Endothelial cell of umbilical vein (primary cell): ENCODE results near the gene GSE1. TPM values are rescaled to one million over a fixed set of nuclear protein-coding genes. Genes with fewer than 3 reads are reported as not detected.

ENCODE experiments used
- BruUV-seq: library from RNA; stranded (reverse); fragments of 400-500 nt; replicated peaks from 2 replicates; lab custom pipeline; 2021; lab: Mats Ljungman, UMichigan
- CTCF ChIA-PET: fragments of 300-600, 350-600 bp; sonication (Branson Sonifier 250); formaldehyde crosslinking; loops from one replicate; lab custom pipeline; 2021; ENCODE audit warnings: antibody characterized with exemption, inconsistent platforms; lab: Charles Lee
- POLR2A ChIA-PET: fragments of 300-600, 350-600 bp; sonication (Branson Sonifier 250); formaldehyde crosslinking; loops from one replicate; lab custom pipeline; 2021; ENCODE audit warnings: antibody characterized with exemption, inconsistent platforms; lab: Charles Lee
- DNase-seq: peaks from one replicate; pipeline ENCODE4 v3.0.0-alpha.2; 2011; ENCODE audit warnings: low read depth, low spot score
- FAIRE-seq: peaks from 2 replicates; lab custom pipeline; 2011; peaks lifted over from hg19 to GRCh38; lab: Jason Lieb, UNC
- H2AFZ ChIP-seq: 2 replicates; pipeline ENCODE4 v1.6.0; 2012; ENCODE audit warnings: low read depth, low read length, control low read depth, inconsistent platforms
- H3K27ac ChIP-seq: 2 replicates; pipeline ENCODE4 v1.5.1; 2011; ENCODE audit warnings: low read depth, mild to moderate bottlenecking, control low read depth, low read length, moderate library complexity; ENCODE audit not compliant: insufficient read depth
- H3K27me3 ChIP-seq, 2 experiments: 2 replicates each; pipeline versions ENCODE4 v1.6.0 to v1.6.1; 2011; ENCODE audit warnings: low read length in 2 of 2, mixed read lengths in 1 of 2; ENCODE audit not compliant: control insufficient read depth in 2 of 2, insufficient read depth in 2 of 2
- H3K36me3 ChIP-seq, 2 experiments: 2 replicates in 1 of 2; 3 replicates in 1 of 2; pipeline ENCODE4 v1.5.1; 2011; ENCODE audit warnings: low read length in 2 of 2, mild to moderate bottlenecking in 1 of 2, moderate library complexity in 1 of 2; ENCODE audit not compliant: control insufficient read depth in 2 of 2, insufficient read depth in 2 of 2; ENCODE audit errors: extremely low read depth in 1 of 2
- H3K4me1 ChIP-seq: 3 replicates; pipeline ENCODE4 v1.5.1; 2011; ENCODE audit warnings: mild to moderate bottlenecking, low read length; ENCODE audit not compliant: control insufficient read depth, insufficient read depth; ENCODE audit errors: extremely low read depth
- H3K4me2 ChIP-seq: 2 replicates; pipeline ENCODE4 v1.6.1; 2011; ENCODE audit warnings: low read length, control low read depth, mixed read lengths; ENCODE audit not compliant: insufficient read depth
- H3K4me3 ChIP-seq, 3 experiments: fragments of 200-600 bp in 1 of 3; sonication (generic), shearing (Covaris generic) in 1 of 3; replicated peaks in 1 of 3; 2 replicates each; pipeline ENCODE4 v1.5.1; 2011 to 2016; ENCODE audit warnings: control low read depth in 3 of 3, low read length in 3 of 3, mild to moderate bottlenecking in 2 of 3, inconsistent platforms in 1 of 3, low read depth in 1 of 3, moderate library complexity in 1 of 3; ENCODE audit not compliant: insufficient read depth in 1 of 3
- H3K79me2 ChIP-seq: 2 replicates; pipeline ENCODE4 v1.6.0; 2012; ENCODE audit warnings: low read length, inconsistent platforms; ENCODE audit not compliant: control insufficient read depth, insufficient read depth
- H3K9ac ChIP-seq: replicated peaks from 2 replicates; pipeline ENCODE3; 2011; ENCODE audit warnings: low read length, control low read depth; ENCODE audit not compliant: insufficient read depth; ENCODE audit errors: extremely low read depth
- H3K9me1 ChIP-seq: replicated peaks from 3 replicates; pipeline ENCODE4 v1.6.0; 2011; ENCODE audit warnings: mild to moderate bottlenecking, low read length; ENCODE audit not compliant: control insufficient read depth, insufficient read depth; ENCODE audit errors: extremely low read depth
- H3K9me3 ChIP-seq: replicated peaks from 2 replicates; pipeline ENCODE4 v1.5.1; 2012; ENCODE audit warnings: low read length, inconsistent platforms; ENCODE audit not compliant: control insufficient read depth, insufficient read depth
- H4K20me1 ChIP-seq: replicated peaks from 2 replicates; pipeline ENCODE3; 2011; ENCODE audit warnings: mild to moderate bottlenecking, low read length; ENCODE audit not compliant: control insufficient read depth, insufficient read depth; ENCODE audit errors: extremely low read depth
- EZH2 ChIP-seq: IDR thresholded peaks from 2 replicates; pipeline ENCODE4 v1.6.1; 2012; ENCODE audit warnings: borderline replicate concordance, low read depth, mild to moderate bottlenecking, moderate library complexity, low read length, inconsistent platforms; ENCODE audit not compliant: severe bottlenecking
- FOS ChIP-seq: IDR thresholded peaks from 2 replicates; pipeline ENCODE4 v1.6.1; 2011; ENCODE audit warnings: mild to moderate bottlenecking, low read length, moderate library complexity, borderline replicate concordance; ENCODE audit not compliant: insufficient read depth
- GATA2 ChIP-seq: IDR thresholded peaks from 2 replicates; pipeline ENCODE4 v1.7.0; 2011; ENCODE audit warnings: low read depth, mild to moderate bottlenecking, moderate library complexity, mixed read lengths, low read length; ENCODE audit not compliant: insufficient read length, insufficient read depth
- JUN ChIP-seq: IDR thresholded peaks from 2 replicates; pipeline ENCODE4 v1.6.1; 2011; ENCODE audit warnings: borderline replicate concordance, low read depth; ENCODE audit not compliant: insufficient read length, insufficient read depth
- MYC ChIP-seq: IDR thresholded peaks from one replicate; pipeline ENCODE4 v1.6.1; 2011; ENCODE audit warnings: mild to moderate bottlenecking, low read depth, low read length
- POLR2A ChIP-seq: IDR thresholded peaks from 2 replicates; pipeline ENCODE4 v1.6.1; 2012; ENCODE audit warnings: low read depth, mild to moderate bottlenecking, control low read depth, low read length
- POLR2AphosphoS5 ChIP-seq: IDR thresholded peaks from 2 replicates; pipeline ENCODE4 v1.6.1; 2012; ENCODE audit warnings: low read depth, mild to moderate bottlenecking, control low read depth, low read length, moderate library complexity; ENCODE audit not compliant: insufficient read depth
- dilution Hi-C: fragments of 300-500 bp; cut with MboI; formaldehyde crosslinking; loops from one replicate; pipeline ENCODE4 v1.15.0; 2019; ENCODE audit warnings: low sequenced_read_pairs; ENCODE audit not compliant: extremely low pct_ligation_motif_present
- intact Hi-C: fragments of 100-400 bp; cut with micrococcal nuclease; formaldehyde crosslinking; loops from one replicate; pipeline ENCODE4 v1.10.0; 2022
- polyA plus RNA-seq, 4 experiments: library from polyadenylated mRNA; depleted of rRNA in 3 of 4; stranded (reverse) in 3 of 4; unstranded in 1 of 4; fragments of >200 nt; gene quantifications; 2 replicates each; pipeline versions ENCODE4 v1.2.1 to v1.2.3, GENCODE V29; 2011 to 2012; ENCODE audit warnings: missing spikeins in 1 of 4
- total RNA-seq: library from RNA; stranded (reverse); gene quantifications from 2 replicates; pipeline ENCODE4 v1.2.3, GENCODE V29; 2021
- TF ChIP-seq, protein P1 (sequence below), 2 donors: IDR thresholded peaks; 1 replicate in 1 of 2; 2 replicates in 1 of 2; pipeline ENCODE4 v1.5.1; 2011; ENCODE audit warnings: low read length in 2 of 2, mild to moderate bottlenecking in 2 of 2, moderate library complexity in 2 of 2, control low read depth in 1 of 2, inconsistent platforms in 1 of 2, low read depth in 1 of 2; ENCODE audit not compliant: insufficient read depth in 1 of 2; ENCODE audit errors: extremely low read depth in 1 of 2

Gene GSE1
- total and polyA plus RNA-seq, 2 donors (not counting 3 experiments of a cell fraction or from before 2014, with no cell fraction given), result 4.2 to 18.3 TPM

DNA sequence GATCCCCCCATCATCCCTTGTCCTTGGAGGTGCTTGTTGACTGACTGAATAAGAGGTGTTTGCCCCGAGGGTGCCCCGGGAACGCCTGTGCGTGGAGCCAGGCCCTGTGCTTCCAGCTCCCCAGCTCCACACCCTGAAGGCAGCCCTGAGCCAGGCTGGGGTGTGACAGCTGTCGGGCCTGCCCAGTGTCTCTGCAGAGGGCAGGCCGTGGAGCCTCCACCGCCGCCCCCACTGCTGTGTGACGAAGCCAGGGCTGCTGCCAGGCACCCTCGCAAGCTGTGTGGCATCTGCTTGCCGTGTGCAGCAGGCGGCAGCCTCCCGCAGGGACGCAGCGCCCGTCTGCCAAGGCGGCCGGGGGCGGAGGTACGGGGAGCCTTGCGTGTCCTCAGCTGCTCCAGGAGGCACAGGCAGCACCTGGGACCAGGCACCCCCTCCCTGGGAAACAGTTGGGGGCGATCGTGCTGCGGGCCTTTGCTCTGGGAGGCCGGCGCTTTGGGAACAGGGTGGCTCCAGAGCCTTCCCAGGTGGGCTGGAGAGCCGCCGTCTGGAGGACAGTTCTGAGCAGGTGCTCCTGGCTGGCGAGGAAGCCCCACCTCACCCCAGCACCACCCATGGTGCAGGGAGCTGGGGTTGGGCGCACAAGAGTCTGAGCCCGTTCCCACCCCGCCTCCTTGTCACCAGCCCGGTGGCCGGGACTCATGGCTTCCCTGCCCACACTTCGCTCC is 26.6 kb downstream of the GSE1 start:
- TF ChIP-seq GATA2, result no peak
- TF ChIP-seq POLR2AphosphoS5, result no peak
- no peak for TF ChIP-seq JUN
- no peak for TF ChIP-seq EZH2
- no peak for TF ChIP-seq FOS
- no peak for TF ChIP-seq POLR2A
- TF ChIP-seq, protein P1, sequence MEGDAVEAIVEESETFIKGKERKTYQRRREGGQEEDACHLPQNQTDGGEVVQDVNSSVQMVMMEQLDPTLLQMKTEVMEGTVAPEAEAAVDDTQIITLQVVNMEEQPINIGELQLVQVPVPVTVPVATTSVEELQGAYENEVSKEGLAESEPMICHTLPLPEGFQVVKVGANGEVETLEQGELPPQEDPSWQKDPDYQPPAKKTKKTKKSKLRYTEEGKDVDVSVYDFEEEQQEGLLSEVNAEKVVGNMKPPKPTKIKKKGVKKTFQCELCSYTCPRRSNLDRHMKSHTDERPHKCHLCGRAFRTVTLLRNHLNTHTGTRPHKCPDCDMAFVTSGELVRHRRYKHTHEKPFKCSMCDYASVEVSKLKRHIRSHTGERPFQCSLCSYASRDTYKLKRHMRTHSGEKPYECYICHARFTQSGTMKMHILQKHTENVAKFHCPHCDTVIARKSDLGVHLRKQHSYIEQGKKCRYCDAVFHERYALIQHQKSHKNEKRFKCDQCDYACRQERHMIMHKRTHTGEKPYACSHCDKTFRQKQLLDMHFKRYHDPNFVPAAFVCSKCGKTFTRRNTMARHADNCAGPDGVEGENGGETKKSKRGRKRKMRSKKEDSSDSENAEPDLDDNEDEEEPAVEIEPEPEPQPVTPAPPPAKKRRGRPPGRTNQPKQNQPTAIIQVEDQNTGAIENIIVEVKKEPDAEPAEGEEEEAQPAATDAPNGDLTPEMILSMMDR (IDR thresholded peaks at IDR 0.05; ENCODE audit: extremely low read depth in 1 of 2, insufficient read depth in 1 of 2, low read depth in 1 of 2, low read length in 2 of 2), result no peak
- TF ChIP-seq MYC, result no peak
- DNase-seq (no peak), FAIRE-seq (no peak)
- POLR2A ChIA-PET, result no interaction called here
- Histone ChIP-seq H3K79me2 (no peaks in the 10 kb centered on the region), H3K9me3 (no peaks in the 10 kb centered on the region), H3K9me1 (no peaks in the 10 kb centered on the region), H3K4me1 (peaks cover 5% of the 10 kb centered on the region), H4K20me1 (no peaks in the 10 kb centered on the region), H2AFZ (no peak overlapping the region), H3K4me3 (no peak overlapping the region), H3K27me3 (no peaks in the 10 kb centered on the region), H3K9ac (no peak overlapping the region), H3K36me3 (no peaks in the 10 kb centered on the region), H3K27ac (no peak overlapping the region), H3K4me2 (no peak overlapping the region)
- no TSS peak for BruUV-seq
- CTCF ChIA-PET, result no interaction called here
- dilution Hi-C loops, result no loop called here
- intact Hi-C loops, result no loop called here
